DMS53 (cell line): ENCODE data around the gene CACUL1.
A peak's percentile ranks its signal among the peaks of the same experiment; 100 is the strongest.
"Not testable (repeated sequence)": the region's sequence is repeated elsewhere in the genome, so short reads cannot be mapped to it uniquely, and the experiment has no call there.

Experiments used
- DNase-seq: peaks from one replicate; lab custom pipeline; 2025; lab: John Stamatoyannopoulos, UW

Gene CACUL1

GRCh38 chr10:118754556-118755423, at the start of gene CACUL1:
Gene CACUL1 (minus strand): TSS chr10:118754970. CDS start chr10:118754762, 208 bp downstream.
- DNase-seq: peak; percentile 100

DNA sequence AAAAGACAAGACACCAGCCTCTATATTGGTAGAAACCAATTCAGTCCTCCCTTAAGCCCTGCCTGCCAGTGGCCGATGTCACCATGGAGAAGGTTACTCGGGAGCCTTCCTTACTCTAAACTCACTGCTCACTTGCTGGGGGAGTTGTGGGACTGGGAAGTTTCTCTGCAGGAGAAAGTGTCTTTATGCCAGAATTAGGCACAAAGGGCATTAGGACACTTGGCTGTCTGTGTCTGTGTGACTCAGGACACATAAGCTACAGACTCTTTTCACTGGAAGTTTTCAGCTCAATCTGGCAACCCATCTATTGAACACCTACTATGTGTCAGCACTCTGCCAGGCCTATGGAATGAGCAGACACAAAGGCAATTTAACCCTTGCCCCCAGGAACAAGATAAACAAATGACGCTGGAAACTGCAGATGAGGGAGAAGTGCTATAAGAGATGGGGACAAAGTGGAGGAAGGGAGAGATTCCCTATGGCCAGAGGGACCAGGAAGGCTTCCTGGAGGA, 49.5 kb upstream of the CACUL1 start:
- DNase-seq: no peak

DNA sequence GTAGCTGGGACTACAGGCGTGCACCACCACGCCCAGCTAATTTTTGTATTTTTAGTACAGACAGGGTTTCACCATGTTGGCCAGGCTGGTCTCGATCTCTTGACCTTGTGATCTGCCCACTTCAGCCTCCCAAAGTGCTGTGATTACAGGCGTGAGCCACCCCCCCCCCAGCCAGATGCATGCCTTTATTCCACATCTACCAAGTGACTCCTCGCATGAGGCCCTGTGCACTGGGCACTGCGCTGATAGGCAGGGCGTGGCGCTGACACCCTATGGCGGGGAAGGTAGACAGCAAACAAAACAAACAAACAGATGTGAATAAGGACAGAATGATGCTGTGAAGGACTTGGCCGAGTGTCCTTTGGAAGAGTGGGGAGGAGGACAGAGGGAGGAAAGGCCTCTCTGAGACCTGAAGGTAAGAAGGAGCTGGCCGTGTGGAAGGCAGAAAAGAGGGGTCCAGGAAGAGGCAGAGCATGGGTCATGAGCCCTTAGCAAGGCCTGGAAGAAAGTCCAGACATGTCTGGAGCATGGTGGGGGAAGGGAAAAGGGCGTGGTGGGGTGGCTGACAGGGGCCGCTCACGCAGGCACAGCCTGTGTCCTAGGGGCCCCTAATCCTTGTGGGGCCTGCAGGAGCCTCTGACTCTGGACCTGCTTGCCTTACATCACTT, 47.5 kb upstream of the CACUL1 start:
- no peak for DNase-seq

GRCh38 chr10:118800920-118801319, 46.1 kb upstream of the CACUL1 start:
- peak; percentile 72 for DNase-seq

- DNase-seq: peak; percentile 94
These were observed 45.0 kb upstream of the CACUL1 start for GRCh38 chr10:118799777-118800176.

DNA sequence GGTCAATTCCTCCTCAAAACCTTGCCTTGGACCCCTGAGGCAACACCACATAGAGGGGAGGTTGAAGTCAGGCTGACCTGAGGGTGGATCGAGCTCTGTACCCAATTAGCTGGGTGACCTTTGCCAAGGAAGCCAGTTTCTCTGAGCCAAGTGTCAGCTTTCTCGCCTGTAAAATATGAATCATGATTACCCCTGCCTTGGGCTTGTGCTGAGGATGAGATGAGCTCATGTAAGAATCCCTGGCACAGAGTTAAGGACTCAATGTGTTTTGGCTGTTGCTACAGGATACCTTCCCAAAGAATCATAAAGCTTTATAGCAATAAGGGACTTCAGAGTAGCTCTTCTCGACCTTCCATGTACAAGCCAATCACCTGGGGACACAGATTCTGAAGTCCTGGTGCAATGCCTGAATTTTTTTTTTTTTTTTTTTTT, 43.5 kb upstream of the CACUL1 start:
- peak; percentile 53 for DNase-seq

- DNase-seq: not testable (repeated sequence)
These were observed 40.2 kb upstream of the CACUL1 start for GRCh38 chr10:118794971-118795370.

GRCh38 chr10:118793545-118793944, 38.8 kb upstream of the CACUL1 start:
- no peak for DNase-seq

- DNase-seq: no peak
These were observed 37.8 kb upstream of the CACUL1 start for GRCh38 chr10:118792526-118792925.

DNA sequence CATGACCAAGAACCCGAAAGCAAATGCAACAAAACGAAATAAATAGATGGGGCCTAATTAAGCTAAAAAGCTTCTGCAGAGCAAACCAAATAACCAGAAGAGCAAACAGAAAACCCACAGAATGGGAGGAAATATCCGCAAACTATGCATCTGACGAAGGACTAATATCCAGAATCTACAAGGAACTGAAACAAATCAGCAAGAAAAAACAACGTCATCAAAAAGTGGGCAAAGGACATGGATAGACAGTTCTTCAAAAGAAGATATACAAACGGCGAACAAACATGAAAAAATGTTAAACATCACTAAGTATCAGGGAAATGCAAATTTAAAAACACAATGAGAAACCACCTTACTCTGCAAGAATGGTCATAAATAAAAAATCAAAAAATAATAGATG, 35.3 kb upstream of the CACUL1 start:
- DNase-seq: no peak

DNA sequence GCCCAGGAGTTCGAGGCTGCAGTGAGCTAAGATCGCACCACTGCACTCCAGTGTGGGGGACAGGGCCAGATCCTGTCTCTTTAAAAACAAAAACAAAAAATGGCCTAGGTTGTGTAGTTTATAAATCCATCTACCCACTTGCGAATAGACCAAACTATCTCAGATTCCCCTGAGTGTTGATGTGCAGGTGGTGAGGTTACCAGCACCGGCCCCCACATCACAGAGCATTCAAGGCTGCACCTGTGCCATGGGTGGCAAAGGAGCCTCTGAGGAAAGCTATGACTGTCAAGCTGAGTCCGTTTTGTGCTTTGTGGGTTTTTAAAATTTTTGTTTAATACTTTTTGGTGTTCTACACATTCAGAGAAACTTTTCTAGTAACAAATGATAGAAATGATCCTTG, 30.8 kb upstream of the CACUL1 start:
- DNase-seq: no peak

- no peak for DNase-seq
These were observed 29.2 kb upstream of the CACUL1 start for GRCh38 chr10:118783776-118784545.

GRCh38 chr10:118782916-118783465, 28.2 kb upstream of the CACUL1 start:
- DNase-seq: not testable (repeated sequence)

GRCh38 chr10:118781541-118781940, 26.8 kb upstream of the CACUL1 start:
- no peak for DNase-seq

- no peak for DNase-seq
These were observed 24.0 kb upstream of the CACUL1 start for GRCh38 chr10:118778727-118779126.

DNA sequence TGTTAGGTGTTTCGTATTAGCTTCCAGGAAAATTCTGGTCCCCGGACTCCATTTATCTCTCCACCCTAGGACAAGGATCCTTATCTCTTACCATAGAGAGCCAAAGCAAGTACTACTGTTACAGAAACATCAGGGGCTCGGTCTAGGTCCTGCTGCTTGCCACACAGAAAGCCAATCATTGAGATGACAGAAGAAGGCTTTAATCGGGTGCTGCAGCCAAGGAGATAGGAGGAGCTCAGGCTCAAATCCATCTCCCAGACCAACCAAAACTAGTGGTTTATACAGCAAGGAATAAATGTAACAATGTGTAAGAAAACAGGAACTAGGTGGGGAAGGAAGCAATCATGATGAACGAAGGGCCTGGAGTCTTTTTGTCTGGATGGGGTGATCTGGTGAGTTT, 22.2 kb upstream of the CACUL1 start:
- DNase-seq: no peak

DNA sequence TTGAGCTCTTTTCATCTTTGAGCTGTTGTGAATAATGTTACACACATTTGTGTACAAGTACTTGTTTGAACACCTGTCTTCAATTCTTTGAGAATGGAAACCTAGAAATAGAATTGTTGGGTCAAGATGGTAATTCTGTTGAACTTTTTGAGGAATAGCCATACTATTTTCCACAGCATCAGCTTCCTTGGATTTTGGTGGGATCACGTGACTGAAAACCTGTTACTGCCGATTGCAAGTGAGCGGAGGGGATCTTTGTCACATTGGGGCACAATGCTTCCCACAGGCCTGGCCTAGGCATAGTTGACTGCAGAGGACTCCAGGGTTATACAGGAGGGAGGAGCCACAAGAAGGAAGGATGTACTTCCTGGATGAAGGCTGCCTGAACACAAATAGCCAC, 21.3 kb upstream of the CACUL1 start:
- DNase-seq: peak; percentile 32

- DNase-seq: peak; percentile 22
These were observed 20.7 kb upstream of the CACUL1 start for GRCh38 chr10:118775478-118775877.

- DNase-seq: no peak
These were observed 18.3 kb upstream of the CACUL1 start for GRCh38 chr10:118773041-118773440.

DNA sequence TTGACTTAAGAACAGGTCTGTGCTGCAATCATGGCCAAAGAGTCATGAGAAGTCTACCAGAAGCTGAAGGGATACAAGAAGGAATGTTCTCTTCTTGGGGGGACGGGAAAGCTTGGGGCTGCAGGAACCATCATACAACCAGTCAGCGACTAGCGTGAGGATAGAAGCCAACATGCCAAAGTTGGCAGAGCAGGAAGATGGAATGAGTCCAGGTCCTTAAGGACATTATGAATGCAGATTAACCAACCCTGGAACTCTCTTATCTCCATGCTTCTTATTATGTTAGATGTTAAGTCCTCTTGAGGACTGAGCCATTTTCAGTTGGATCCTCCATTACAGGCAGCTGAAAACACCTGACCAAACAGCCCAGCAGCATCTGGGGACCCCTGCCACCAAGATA, 17.2 kb upstream of the CACUL1 start:
- no peak for DNase-seq

DNA sequence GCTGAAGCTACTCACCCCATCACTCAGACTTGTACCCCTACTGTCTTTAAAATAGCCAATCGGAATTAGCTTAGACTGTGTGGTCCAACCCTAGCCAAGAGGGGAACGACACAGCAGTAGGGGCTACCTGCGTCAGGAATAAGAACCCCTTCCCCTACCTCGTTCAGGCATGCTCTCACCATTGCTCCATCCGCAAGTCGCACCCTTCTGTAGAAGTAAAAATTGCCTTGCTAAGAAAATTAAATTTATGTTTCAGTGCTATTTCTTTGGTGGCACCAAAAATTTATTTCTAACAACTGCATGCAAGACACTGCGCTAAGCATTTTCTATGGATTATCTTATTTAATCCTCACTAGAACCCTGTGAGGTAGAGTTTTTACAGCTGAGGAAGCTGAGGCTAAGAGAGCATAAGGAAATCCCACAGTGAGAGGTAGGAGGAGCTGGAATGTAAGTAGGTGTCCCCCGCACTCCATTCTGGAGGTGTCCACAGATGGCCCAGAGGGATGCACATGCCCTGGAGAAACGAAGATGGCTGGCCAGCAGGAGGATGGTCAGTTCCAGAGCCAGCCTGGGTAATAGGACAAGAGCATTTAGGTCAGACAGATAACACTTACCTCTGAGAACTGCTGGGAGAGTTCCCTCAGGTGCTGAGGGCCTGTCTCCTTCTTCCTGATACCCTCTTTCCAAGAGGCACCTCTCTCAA, 15.3 kb upstream of the CACUL1 start:
- DNase-seq: no peak
